ENCODE measurements around the gene G6PD. TPM values are rescaled to one million over a fixed set of nuclear protein-coding genes. Genes with fewer than 3 reads are reported as not detected.

Gene G6PD
- total and polyA plus RNA-seq, 10 of the 15 experiments (the other 5 are each of a cell fraction or from before 2014, with no cell fraction given), result 1.6 to 62.5 (median 28.4) TPM

DNA sequence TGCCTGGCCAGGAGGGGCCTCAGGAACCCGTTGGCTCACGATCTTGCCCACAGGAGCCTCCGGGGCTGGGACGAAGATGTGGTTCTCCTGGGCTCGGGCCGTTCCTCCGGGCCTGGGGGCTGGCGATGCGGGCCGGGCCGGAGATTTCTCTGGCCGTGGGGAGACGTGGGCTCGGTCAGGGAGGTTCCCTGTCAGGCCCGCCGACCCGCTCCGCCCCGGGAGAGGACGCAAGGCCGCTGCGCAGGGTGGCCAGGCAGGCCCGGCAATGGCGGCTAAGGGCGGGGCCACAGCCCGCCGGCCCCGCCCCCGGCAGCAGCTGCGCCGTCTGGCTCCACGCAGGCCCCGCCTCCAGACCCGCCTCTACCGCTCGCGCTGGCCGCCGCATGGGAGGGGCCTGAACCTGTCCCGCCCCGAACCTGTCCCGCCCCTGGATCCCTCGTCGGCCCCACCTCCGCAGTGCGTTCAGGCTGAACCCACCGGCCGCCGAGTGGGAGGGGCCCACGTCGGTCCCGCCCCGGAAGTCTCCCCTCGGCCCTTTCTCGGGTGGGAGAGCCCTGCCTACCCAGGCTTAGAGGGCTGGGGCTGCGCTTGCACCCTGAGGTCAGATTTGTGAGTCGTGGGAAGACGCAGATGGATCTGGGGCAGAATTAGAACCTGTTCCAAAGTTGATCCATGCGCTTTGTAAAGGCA is 30.5 kb downstream of the G6PD start, which contains the start of gene FAM3A (continued):
- TF ChIP-seq CREM (IDR thresholded peaks at IDR 0.05; ENCODE audit: low read depth) (no peak), RAD51 (IDR thresholded peaks at IDR 0.05) (no peak), NFIC (IDR thresholded peaks at IDR 0.05; ENCODE audit: low read depth, low read length) (no peak), TAF1 (IDR thresholded peaks at IDR 0.05; ENCODE audit: borderline replicate concordance, low read depth, low read length) (peak; percentile 37; the same call in 1 of the 2 replicates), YBX1 (IDR thresholded peaks at IDR 0.05) (no peak), WRNIP1 (IDR thresholded peaks at IDR 0.05; ENCODE audit: borderline replicate concordance, low read depth, low read length) (no peak), SUPT20H (IDR thresholded peaks at IDR 0.05; ENCODE audit: borderline replicate concordance, control insufficient read depth, low read depth, low read length) (no peak), RFX5 (IDR thresholded peaks at IDR 0.05; ENCODE audit: low read depth, low read length) (no peak), ATF7 (IDR thresholded peaks at IDR 0.05; ENCODE audit: low read depth) (no peak), BMI1 (IDR thresholded peaks at IDR 0.05; ENCODE audit: borderline replicate concordance) (no peak), SRF (IDR thresholded peaks at IDR 0.05; ENCODE audit: low read depth in 2 of 2, low read length in 2 of 2) (peak; percentile 85 to 91)
- TF ChIP-seq, protein P1, sequence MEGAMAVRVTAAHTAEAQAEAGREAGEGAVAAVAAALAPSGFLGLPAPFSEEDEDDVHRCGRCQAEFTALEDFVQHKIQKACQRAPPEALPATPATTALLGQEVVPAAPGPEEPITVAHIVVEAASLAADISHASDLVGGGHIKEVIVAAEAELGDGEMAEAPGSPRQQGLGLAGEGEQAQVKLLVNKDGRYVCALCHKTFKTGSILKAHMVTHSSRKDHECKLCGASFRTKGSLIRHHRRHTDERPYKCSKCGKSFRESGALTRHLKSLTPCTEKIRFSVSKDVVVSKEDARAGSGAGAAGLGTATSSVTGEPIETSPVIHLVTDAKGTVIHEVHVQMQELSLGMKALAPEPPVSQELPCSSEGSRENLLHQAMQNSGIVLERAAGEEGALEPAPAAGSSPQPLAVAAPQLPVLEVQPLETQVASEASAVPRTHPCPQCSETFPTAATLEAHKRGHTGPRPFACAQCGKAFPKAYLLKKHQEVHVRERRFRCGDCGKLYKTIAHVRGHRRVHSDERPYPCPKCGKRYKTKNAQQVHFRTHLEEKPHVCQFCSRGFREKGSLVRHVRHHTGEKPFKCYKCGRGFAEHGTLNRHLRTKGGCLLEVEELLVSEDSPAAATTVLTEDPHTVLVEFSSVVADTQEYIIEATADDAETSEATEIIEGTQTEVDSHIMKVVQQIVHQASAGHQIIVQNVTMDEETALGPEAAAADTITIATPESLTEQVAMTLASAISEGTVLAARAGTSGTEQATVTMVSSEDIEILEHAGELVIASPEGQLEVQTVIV (IDR thresholded peaks at IDR 0.05; ENCODE audit: borderline replicate concordance, partially characterized antibody), result no peak
